ENCODE data around the gene MED15. TPM values are rescaled to one million over a fixed set of nuclear protein-coding genes. Genes with fewer than 3 reads are reported as not detected.

The MED15 gene
- total and polyA plus RNA-seq, 4 donors = 23.5 to 119 (median 96.9) TPM

- Histone ChIP-seq H3K4me1 (ENCODE audit: control insufficient read depth in 1 of 2, insufficient read depth in 2 of 2, low read length in 2 of 2) (no peaks in the 10 kb centered on the region), H3K4me3 (ENCODE audit: low read length in 2 of 2) (no peak overlapping the region), H3K27me3 (ENCODE audit: control insufficient read depth in 1 of 2, insufficient read depth in 2 of 2, low read length in 1 of 2) (no peaks in the 10 kb centered on the region), H3K27ac (ENCODE audit: low read depth in 1 of 2, low read length in 2 of 2) (no peak overlapping the region), H3K36me3 (ENCODE audit: control insufficient read depth in 1 of 2, insufficient read depth in 2 of 2, low read length in 1 of 2) (no peaks in the 10 kb centered on the region), H3K9me3 (ENCODE audit: control insufficient read depth, low read length) (no peaks in the 10 kb centered on the region)
- intact Hi-C loops (cut with DNase I) = no loop called here
- ATAC-seq (ENCODE audit: low FRiP score) (no peak), DNase-seq (no peak)
- WGBS, 2 donors = 59 to 66% methylated on average over 31 of the region's 31 CpGs
Observed at GRCh38 chr22:20607157-20607907, 99.9 kb downstream of the MED15 start.

- Histone ChIP-seq H3K27ac (ENCODE audit: low read depth in 1 of 2, low read length in 2 of 2) (no peak overlapping the region), H3K36me3 (ENCODE audit: control insufficient read depth in 1 of 2, insufficient read depth in 2 of 2, low read length in 1 of 2) (no peaks in the 10 kb centered on the region), H3K4me1 (ENCODE audit: control insufficient read depth in 1 of 2, insufficient read depth in 2 of 2, low read length in 2 of 2) (no peaks in the 10 kb centered on the region), H3K27me3 (ENCODE audit: control insufficient read depth in 1 of 2, insufficient read depth in 2 of 2, low read length in 1 of 2) (no peaks in the 10 kb centered on the region), H3K9me3 (ENCODE audit: control insufficient read depth, low read length) (no peaks in the 10 kb centered on the region), H3K4me3 (ENCODE audit: low read length in 2 of 2) (no peak overlapping the region)
- 85 to 88% methylated on average over 8 of the region's 8 CpGs for WGBS, 2 donors
- DNase-seq (no peak), ATAC-seq (ENCODE audit: low FRiP score) (no peak)
- intact Hi-C loops (cut with DNase I) = no loop called here
Observed at GRCh38 chr22:20610243-20610686, 102.9 kb downstream of the MED15 start.

- 82% methylated on average over 8 of the region's 8 CpGs for whole genome bisulfite sequencing, 2 donors
- Histone ChIP-seq H3K27me3 (ENCODE audit: control insufficient read depth in 1 of 2, insufficient read depth in 2 of 2, low read length in 1 of 2) (no peaks in the 10 kb centered on the region), H3K9me3 (ENCODE audit: control insufficient read depth, low read length) (no peaks in the 10 kb centered on the region), H3K27ac (ENCODE audit: low read depth in 1 of 2, low read length in 2 of 2) (no peak overlapping the region), H3K4me3 (ENCODE audit: low read length in 2 of 2) (no peak overlapping the region), H3K4me1 (ENCODE audit: control insufficient read depth in 1 of 2, insufficient read depth in 2 of 2, low read length in 2 of 2) (no peaks in the 10 kb centered on the region), H3K36me3 (ENCODE audit: control insufficient read depth in 1 of 2, insufficient read depth in 2 of 2, low read length in 1 of 2) (no peaks in the 10 kb centered on the region)
- DNase-seq (no peak), ATAC-seq (ENCODE audit: low FRiP score) (no peak)
- intact Hi-C loops (cut with DNase I) = no loop called here
Observed at GRCh38 chr22:20610757-20611156, 103.3 kb downstream of the MED15 start.

DNA sequence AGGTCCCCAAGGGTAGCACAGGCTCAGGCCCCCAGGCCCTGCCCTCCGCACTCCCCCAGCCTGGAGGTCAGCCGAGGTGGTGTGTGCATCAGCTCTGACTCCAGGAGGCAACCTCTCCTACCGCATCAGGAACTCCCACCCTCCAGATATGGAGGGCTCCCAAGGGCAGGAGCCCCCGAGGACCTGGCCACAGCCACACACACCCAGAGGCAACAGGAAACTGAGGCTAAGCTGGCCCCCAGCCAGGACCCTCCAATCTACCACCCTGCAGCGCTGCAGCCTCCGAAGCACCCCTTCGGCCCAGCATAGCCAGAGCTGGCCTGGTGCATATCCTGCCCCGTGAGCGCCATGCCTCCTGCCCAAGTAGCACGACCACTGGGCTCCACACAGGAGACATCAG is 104.0 kb downstream of the MED15 start:
- no peak overlapping the region for H3K4me3 ChIP-seq (ENCODE audit: low read length in 2 of 2)
- WGBS, 2 donors = 88 to 92% methylated on average over 10 of the region's 10 CpGs
- H3K4me1 ChIP-seq (ENCODE audit: control insufficient read depth in 1 of 2, insufficient read depth in 2 of 2, low read length in 2 of 2) = no peaks in the 10 kb centered on the region
- intact Hi-C loops (cut with DNase I) = no loop called here
- H3K27ac ChIP-seq (ENCODE audit: low read depth in 1 of 2, low read length in 2 of 2) = no peak overlapping the region
- H3K36me3 ChIP-seq (ENCODE audit: control insufficient read depth in 1 of 2, insufficient read depth in 2 of 2, low read length in 1 of 2) = no peaks in the 10 kb centered on the region
- H3K27me3 ChIP-seq (ENCODE audit: control insufficient read depth in 1 of 2, insufficient read depth in 2 of 2, low read length in 1 of 2) = no peaks in the 10 kb centered on the region
- DNase-seq = no peak
- H3K9me3 ChIP-seq (ENCODE audit: control insufficient read depth, low read length) = no peaks in the 10 kb centered on the region
- ATAC-seq (ENCODE audit: low FRiP score) = no peak

DNA sequence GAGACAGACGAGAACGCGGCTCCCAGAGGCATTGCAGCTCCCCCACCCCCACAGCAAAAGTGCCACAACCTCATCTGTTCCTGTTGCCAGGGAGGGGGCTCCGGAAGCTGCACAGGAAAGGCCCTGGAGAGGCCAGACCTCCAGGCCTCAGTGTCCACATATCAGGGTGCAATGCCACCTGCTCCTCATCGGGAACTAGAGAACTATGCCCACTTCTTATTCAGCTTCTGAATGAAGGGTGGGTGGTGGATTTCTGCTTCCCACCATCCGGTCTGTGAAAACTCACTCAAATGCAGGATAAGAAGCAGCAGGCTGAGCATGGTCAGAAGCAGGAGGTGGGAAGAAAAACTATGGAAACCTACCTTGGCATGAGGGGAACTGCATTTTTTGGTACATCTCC is 105.9 kb downstream of the MED15 start:
- Histone ChIP-seq H3K27ac (ENCODE audit: low read depth in 1 of 2, low read length in 2 of 2) (no peak overlapping the region), H3K27me3 (ENCODE audit: control insufficient read depth in 1 of 2, insufficient read depth in 2 of 2, low read length in 1 of 2) (no peaks in the 10 kb centered on the region), H3K36me3 (ENCODE audit: control insufficient read depth in 1 of 2, insufficient read depth in 2 of 2, low read length in 1 of 2) (no peaks in the 10 kb centered on the region), H3K9me3 (ENCODE audit: control insufficient read depth, low read length) (no peaks in the 10 kb centered on the region), H3K4me3 (ENCODE audit: low read length in 2 of 2) (no peak overlapping the region), H3K4me1 (ENCODE audit: control insufficient read depth in 1 of 2, insufficient read depth in 2 of 2, low read length in 2 of 2) (no peaks in the 10 kb centered on the region)
- 83 to 88% methylated on average over 6 of the region's 6 CpGs for WGBS, 2 donors
- ATAC-seq (ENCODE audit: low FRiP score) (no peak), DNase-seq (no peak)
- intact Hi-C loops (cut with DNase I) = no loop called here

GRCh38 chr22:20615021-20615420 is 107.6 kb downstream of the MED15 start:
- H3K27ac ChIP-seq (ENCODE audit: low read depth in 1 of 2, low read length in 2 of 2) = no peak overlapping the region
- no peaks in the 10 kb centered on the region for H3K9me3 ChIP-seq (ENCODE audit: control insufficient read depth, low read length)
- intact Hi-C loops (cut with DNase I) = no loop called here
- WGBS, 2 donors = 51 to 53% methylated on average over 6 of the region's 6 CpGs
- H3K4me1 ChIP-seq (ENCODE audit: control insufficient read depth in 1 of 2, insufficient read depth in 2 of 2, low read length in 2 of 2) = no peaks in the 10 kb centered on the region
- no peaks in the 10 kb centered on the region for H3K36me3 ChIP-seq (ENCODE audit: control insufficient read depth in 1 of 2, insufficient read depth in 2 of 2, low read length in 1 of 2)
- DNase-seq (no peak), ATAC-seq (ENCODE audit: low FRiP score) (no peak)
- H3K27me3 ChIP-seq (ENCODE audit: control insufficient read depth in 1 of 2, insufficient read depth in 2 of 2, low read length in 1 of 2) = no peaks in the 10 kb centered on the region
- H3K4me3 ChIP-seq (ENCODE audit: low read length in 2 of 2) = no peak overlapping the region

GRCh38 chr22:20615533-20616450 is 108.4 kb downstream of the MED15 start:
- Histone ChIP-seq H3K4me1 (ENCODE audit: control insufficient read depth in 1 of 2, insufficient read depth in 2 of 2, low read length in 2 of 2) (no peaks in the 10 kb centered on the region), H3K36me3 (ENCODE audit: control insufficient read depth in 1 of 2, insufficient read depth in 2 of 2, low read length in 1 of 2) (no peaks in the 10 kb centered on the region), H3K27ac (ENCODE audit: low read depth in 1 of 2, low read length in 2 of 2) (no peak overlapping the region), H3K9me3 (ENCODE audit: control insufficient read depth, low read length) (no peaks in the 10 kb centered on the region), H3K4me3 (ENCODE audit: low read length in 2 of 2) (no peak overlapping the region), H3K27me3 (ENCODE audit: control insufficient read depth in 1 of 2, insufficient read depth in 2 of 2, low read length in 1 of 2) (no peaks in the 10 kb centered on the region)
- 81 to 82% methylated on average over 19 of the region's 19 CpGs for WGBS, 2 donors
- intact Hi-C loops (cut with DNase I) = no loop called here
- DNase-seq = no peak
- no peak for ATAC-seq (ENCODE audit: low FRiP score)

- no peak overlapping the region for H3K4me3 ChIP-seq (ENCODE audit: low read length in 2 of 2)
- H3K27ac ChIP-seq (ENCODE audit: low read depth in 1 of 2, low read length in 2 of 2) = no peak overlapping the region
- ATAC-seq (ENCODE audit: low FRiP score) (no peak), DNase-seq (no peak)
- H3K36me3 ChIP-seq (ENCODE audit: control insufficient read depth in 1 of 2, insufficient read depth in 2 of 2, low read length in 1 of 2) = no peaks in the 10 kb centered on the region
- no peaks in the 10 kb centered on the region for H3K9me3 ChIP-seq (ENCODE audit: control insufficient read depth, low read length)
- H3K4me1 ChIP-seq (ENCODE audit: control insufficient read depth in 1 of 2, insufficient read depth in 2 of 2, low read length in 2 of 2) = no peaks in the 10 kb centered on the region
- intact Hi-C loops (cut with DNase I) = no loop called here
- WGBS, 2 donors = 81% methylated on average over 10 of the region's 10 CpGs
- no peaks in the 10 kb centered on the region for H3K27me3 ChIP-seq (ENCODE audit: control insufficient read depth in 1 of 2, insufficient read depth in 2 of 2, low read length in 1 of 2)
Observed at GRCh38 chr22:20616451-20617043, 109.1 kb downstream of the MED15 start.

Data from aorta (tissue), 5 donors.